ENCODE measurements around the gene RUNX3.
A peak's percentile ranks its signal among the peaks of the same experiment; 100 is the strongest.

The RUNX3 gene

GRCh38 chr1:24878045-24878444, 52.0 kb downstream of the RUNX3 start:
- no peak for DNase-seq

GRCh38 chr1:24875991-24876506, 54.0 kb downstream of the RUNX3 start:
- DNase-seq: no peak

GRCh38 chr1:24875257-24875656, 54.8 kb downstream of the RUNX3 start:
- DNase-seq: no peak

DNA sequence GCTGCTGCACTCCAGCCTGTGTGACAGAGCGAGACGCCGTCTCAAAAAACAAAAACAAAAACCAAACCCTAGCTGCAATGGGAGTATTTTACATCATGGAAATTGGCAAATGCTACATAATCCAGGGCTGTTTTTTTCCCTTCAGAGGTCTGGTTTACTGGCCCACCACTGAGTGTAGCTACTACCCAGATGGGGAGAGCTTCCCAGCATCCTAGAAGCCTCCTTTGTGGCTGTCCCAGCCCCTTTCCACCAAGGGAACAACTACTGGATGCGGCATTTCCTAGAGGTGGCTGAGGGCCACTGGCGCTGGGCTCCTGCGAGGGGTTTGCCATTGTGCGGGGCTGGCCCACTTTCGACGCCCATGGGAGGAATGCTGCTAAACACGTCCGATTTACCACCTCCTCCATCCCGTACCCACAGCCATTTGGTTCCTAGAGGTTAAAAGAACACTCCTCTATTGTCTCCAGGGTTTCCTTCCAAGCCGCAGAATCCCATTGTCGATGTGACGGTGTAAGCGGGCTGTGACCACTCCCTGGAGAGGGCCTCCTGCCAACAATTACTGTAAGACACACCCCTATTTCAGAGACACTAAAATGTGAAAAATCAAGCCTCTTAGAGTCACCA, 55.4 kb downstream of the RUNX3 start:
- DNase-seq: no peak

- DNase-seq: no peak
These were observed 56.0 kb downstream of the RUNX3 start for GRCh38 chr1:24874056-24874455.

DNA sequence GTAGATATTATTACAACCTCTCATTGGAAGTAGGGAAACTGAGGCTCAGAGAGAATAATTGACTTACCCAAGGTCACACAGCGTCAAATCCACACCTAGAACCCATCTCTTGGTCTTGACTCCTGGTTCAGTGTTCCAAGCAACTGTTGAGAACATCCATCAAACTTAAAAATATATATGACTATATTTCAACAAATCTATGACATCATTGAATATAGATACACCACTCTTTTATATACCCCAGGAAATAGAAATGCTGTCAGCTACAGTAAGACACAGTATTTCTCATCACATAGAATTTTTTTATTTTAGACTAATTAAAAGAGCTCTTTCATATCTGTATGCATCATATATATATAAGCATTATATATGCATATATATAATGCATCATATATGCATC, 56.9 kb downstream of the RUNX3 start:
- DNase-seq: no peak

GRCh38 chr1:24872061-24872850, 57.8 kb downstream of the RUNX3 start:
- no peak for DNase-seq

DNA sequence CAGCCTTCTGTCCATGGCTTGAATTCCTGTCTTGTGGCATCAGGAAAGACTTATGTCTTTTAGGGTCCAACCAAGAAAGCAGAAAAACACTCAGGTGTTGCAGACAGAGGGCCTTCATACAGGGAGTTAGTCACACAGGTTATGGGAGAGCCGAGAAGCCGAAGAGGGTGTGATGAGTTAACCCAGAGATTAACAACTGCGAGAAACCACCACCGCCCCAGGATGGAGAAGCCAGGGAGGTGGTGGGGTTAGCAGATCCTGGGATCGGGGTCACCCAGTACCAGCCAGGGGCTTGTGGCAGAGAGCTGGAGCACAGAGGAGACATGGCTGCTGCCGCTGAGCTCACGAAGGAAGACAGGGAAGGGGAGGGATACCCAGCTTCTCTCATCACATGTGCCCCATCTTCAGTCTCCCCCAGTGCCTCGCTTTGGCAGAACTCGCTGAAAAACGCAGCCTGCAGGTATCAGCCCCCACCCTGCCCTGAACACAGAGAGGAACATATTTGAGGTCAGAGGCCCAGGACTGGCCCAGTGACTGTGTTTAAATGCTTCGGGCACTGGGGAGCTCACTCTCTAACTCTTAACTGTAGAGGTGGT, 58.7 kb downstream of the RUNX3 start:
- no peak for DNase-seq

GRCh38 chr1:24870551-24871195, 59.4 kb downstream of the RUNX3 start:
- DNase-seq: peak in 1 of 6 experiments; percentile 17

DNA sequence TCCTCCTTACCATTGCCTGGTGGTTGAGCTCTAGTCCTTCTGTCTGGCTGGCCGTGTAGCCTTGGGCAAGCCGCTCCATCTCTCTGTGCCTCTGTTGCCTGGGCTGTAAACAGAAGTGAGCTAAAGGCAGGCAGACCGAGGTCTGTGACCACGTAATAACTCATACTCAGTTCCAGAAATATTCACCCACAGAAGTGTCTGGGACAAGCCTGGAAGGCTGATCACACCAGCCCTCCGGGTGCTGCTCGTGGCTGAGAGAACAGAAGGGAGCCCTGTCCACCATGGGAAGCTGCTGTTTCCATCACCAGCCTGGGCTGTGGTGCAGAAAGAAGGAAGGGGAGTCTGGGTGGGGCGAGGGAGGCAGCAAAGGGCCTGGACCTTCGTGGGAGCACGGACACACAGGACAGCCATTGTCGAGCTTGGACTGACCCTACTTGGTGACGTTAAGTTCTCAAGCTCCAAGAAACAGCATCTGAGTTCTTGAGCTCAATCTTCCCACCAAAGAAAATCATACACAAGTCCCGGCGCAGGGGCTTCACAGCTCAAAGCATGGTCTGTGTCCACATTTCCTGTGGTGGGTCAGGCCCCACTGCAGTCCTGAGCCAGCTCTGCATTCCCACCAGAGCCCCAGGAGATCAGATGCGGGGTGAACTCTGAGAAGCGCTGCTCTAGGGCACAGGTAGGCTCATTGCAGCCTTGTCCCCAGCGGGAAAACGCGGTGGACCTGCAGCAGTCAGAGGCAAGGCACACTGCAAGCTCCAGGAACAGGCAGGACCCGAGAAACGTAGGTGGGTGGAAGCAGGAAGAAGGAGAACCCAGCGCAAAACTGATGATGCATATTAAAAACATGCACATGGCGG, 61.8 kb downstream of the RUNX3 start:
- no peak for DNase-seq

DNA sequence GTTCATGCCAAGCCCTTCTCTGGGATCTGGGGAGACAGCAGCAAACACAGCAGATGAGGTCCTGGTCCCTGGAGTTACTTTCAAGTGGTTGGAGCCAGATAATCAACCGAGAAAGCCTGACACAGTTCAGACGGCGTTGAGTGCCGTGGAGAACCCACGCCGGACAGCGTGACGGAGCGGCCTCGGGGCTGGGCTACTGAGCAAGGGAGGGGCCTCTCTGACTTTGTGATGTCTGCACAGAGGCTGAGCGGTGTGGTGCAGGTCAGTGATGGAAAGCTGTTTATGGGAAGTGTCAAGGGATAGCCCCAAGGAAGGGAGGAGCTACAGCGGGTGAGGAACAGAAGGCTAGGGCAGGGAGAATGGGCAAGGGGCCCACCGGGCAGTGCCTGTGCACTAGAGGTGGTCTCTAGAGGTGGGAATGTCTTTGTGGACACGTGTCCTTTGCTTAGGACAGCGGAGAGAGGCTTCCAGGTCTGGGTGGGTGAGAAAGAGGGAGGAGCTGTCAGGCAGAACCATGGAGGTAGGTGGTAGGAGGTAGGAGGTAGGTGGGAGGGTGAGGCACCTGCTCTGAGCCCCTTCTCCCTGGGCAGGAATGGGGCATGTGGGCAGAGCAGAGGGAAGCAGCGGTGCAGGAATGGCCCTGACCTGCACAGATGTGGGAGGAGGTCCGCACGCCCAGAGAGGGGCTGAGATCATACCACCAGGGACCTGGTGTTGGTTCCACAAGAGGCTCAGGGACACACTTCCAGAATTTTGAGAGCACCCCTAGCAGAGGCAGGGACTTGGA, 62.8 kb downstream of the RUNX3 start:
- DNase-seq: no peak

DNA sequence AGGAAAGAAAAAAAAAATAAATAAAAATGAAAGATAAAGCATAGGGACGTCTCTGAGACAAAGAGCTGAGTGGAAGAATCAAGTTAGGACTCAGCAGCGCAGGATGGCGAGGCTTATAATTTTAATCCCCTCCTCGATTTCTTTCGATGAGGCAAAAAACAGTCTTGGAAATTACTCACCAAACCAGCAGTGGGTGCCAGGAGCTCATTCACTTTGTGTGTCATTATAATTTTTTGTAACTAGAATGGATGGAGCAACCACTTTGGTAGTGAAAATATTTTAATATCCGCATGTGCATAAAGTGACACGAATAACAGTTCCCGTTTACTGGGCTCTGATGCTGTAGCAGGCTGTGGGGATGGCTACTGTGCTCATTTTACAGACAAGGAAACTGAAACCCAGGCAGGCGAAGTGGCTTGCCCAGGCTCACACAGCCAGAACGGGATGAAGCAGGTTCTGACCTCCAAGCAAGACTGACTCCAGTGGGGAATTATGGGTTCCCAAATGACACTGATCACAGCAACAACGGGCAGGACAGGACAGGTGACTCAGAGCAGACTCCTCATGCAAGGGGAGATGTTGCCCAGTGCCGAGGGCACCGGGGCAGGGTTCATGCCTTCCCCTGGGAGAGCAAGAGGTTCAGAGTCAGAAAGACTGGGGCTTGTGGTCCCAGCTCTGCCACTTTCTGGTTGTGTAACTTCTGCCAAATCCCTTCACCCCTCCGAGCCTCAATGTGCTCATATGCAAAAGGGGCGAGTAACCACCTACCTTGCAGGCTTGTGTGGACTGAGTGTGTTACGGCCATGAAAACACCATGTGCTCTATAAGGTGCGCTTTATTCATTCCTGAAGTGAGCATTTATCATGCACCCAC, 63.6 kb downstream of the RUNX3 start:
- no peak for DNase-seq

DNA sequence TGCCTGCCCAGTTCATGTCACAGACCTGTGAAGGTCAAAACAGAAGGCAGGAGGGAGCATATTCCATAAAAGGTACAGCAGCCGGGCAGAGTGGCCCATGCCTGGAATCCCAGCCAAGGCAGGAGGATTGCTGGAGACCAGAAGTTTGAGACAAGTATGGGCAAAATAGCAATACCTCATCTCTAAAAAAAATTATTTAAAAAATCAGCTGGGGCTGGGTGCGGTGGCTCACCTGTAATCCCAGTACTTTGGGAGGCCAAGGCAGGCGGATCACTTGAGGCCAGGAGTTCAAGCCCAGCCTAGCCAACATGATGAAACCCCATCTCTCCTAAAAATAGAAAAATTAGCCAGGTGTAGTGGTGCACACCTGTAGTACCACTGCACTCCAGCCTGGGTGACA, 64.5 kb downstream of the RUNX3 start:
- no peak for DNase-seq

DNA sequence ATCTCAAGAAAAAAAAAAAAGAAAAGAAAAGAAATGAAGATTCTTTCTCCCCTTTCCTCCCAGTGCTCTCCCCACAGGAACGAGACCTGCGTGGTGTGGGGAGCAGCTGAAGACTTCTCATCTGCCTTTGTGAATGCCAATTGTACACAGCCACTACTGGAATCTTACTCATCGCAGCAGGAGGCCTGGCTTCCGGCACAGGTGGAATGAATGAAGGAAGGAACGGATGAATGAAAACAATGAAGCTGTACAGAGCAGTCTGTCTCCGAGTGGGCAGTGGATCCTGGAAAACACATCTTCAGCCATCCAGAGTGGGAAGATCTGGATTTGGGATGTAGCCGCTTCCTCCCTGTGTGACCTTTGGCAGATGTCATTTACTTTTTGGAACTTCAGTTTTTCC, 64.9 kb downstream of the RUNX3 start:
- DNase-seq: no peak

DNA sequence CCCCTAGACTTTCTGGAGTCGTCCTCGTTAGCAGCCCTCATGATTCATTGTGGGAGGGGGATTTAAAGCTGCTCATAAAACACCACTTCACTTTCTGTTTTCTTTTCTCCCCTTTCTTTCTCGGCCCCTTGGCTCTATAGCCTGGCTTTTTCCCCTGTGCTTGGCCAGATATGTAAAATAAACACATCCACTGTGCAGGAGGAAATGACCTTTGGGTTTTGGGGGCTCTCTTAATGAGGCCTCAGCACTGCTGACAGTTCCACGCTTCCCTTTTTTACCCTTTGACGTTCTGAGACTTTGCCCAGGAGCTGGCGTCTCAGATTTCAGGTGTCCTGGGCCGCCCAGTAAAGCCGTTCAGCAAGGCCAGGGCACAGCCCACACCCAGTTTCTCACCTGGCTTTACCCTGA, 65.7 kb downstream of the RUNX3 start:
- DNase-seq: no peak

- no peak for DNase-seq
These were observed 67.1 kb downstream of the RUNX3 start for GRCh38 chr1:24862775-24863483.

GRCh38 chr1:24861821-24862727, 68.0 kb downstream of the RUNX3 start:
- DNase-seq: no peak

GRCh38 chr1:24860841-24861240, 69.2 kb downstream of the RUNX3 start:
- DNase-seq: no peak

Data from stimulated activated naive CD4-positive, alpha-beta T cell (primary cell).